H1 (cell line): ENCODE data around the gene TXNDC8. TPM values are rescaled to one million over a fixed set of nuclear protein-coding genes. Genes with fewer than 3 reads are reported as not detected.

ENCODE experiments used
- CTCF ChIA-PET: fragments of 300-600 bp; sonication (Branson Sonifier 250); formaldehyde crosslinking; loops from one replicate; lab custom pipeline; 2021; ENCODE audit not compliant: partially characterized antibody; lab: Charles Lee
- POLR2A ChIA-PET: fragments of 300-600 bp; sonication (Branson Sonifier 250); formaldehyde crosslinking; loops from one replicate; lab custom pipeline; 2021; ENCODE audit warnings: inconsistent platforms; ENCODE audit not compliant: partially characterized antibody; lab: Charles Lee
- DNase-seq, 2 experiments: peaks; one replicate each; pipeline versions ENCODE4 v3.0.0 to v3.0.0-alpha.2; 2010 to 2022; ENCODE audit warnings: low spot score in 2 of 2, low read depth in 1 of 2, mixed read lengths in 1 of 2
- FAIRE-seq: peaks from 2 replicates; lab custom pipeline; 2011; peaks lifted over from hg19 to GRCh38; lab: Jason Lieb, UNC
- H2AFZ ChIP-seq: 2 replicates; pipeline ENCODE4 v1.8.1; 2012; ENCODE audit warnings: low read length, inconsistent platforms
- H2AK5ac ChIP-seq: 2 replicates; pipeline ENCODE4 v1.6.1; 2013; ENCODE audit warnings: low read depth, low read length
- H2BK120ac ChIP-seq: replicated peaks from 2 replicates; pipeline ENCODE3; 2013; ENCODE audit warnings: low read depth, low read length, inconsistent platforms
- H2BK12ac ChIP-seq: 2 replicates; pipeline ENCODE4 v1.6.1; 2013; ENCODE audit warnings: low read depth, low read length
- H2BK15ac ChIP-seq: 2 replicates; pipeline ENCODE4 v1.6.1; 2013; ENCODE audit warnings: low read length
- H2BK20ac ChIP-seq: 2 replicates; pipeline ENCODE4 v1.6.1; 2013; ENCODE audit warnings: low read length
- H2BK5ac ChIP-seq: 2 replicates; pipeline ENCODE4 v1.6.1; 2013; ENCODE audit warnings: low read depth, low read length
- H3K14ac ChIP-seq: 2 replicates; pipeline ENCODE4 v1.6.1; 2013; ENCODE audit warnings: inconsistent platforms; ENCODE audit not compliant: insufficient read length
- H3K18ac ChIP-seq: 2 replicates; pipeline ENCODE4 v1.6.1; 2013; ENCODE audit warnings: low read length; ENCODE audit errors: extremely low read depth
- H3K23ac ChIP-seq: 2 replicates; pipeline ENCODE4 v1.6.1; 2013; ENCODE audit warnings: inconsistent platforms; ENCODE audit not compliant: insufficient read length
- H3K23me2 ChIP-seq: 2 replicates; pipeline ENCODE4 v1.6.1; 2013; ENCODE audit warnings: low read depth, low read length
- H3K27ac ChIP-seq: 2 replicates; pipeline ENCODE4 v1.6.1; 2011; ENCODE audit warnings: low read depth, low read length, inconsistent platforms
- H3K27me3 ChIP-seq, 4 experiments: replicated peaks in 1 of 4; 1 replicate in 1 of 4; 2 replicates in 3 of 4; pipeline versions ENCODE4 v1.6.1 to v1.8.1; 2011 to 2013; ENCODE audit warnings: low read length in 3 of 4, mild to moderate bottlenecking in 3 of 4, inconsistent platforms in 2 of 4, mixed read lengths in 2 of 4, moderate library complexity in 1 of 4; ENCODE audit not compliant: control insufficient read depth in 3 of 4, insufficient read depth in 3 of 4; ENCODE audit errors: extremely low read depth in 1 of 4
- H3K36me3 ChIP-seq, 4 experiments: 2 replicates each; pipeline versions ENCODE4 v1.6.1 to v1.8.1; 2011 to 2013; ENCODE audit warnings: mild to moderate bottlenecking in 4 of 4, low read length in 3 of 4, moderate library complexity in 2 of 4, control low read depth in 1 of 4, inconsistent platforms in 1 of 4; ENCODE audit not compliant: insufficient read depth in 4 of 4, control insufficient read depth in 2 of 4
- H3K4ac ChIP-seq: replicated peaks from 2 replicates; pipeline ENCODE3; 2013; ENCODE audit warnings: low read length, low read depth, mixed read lengths, inconsistent platforms; ENCODE audit not compliant: insufficient read length
- H3K4me1 ChIP-seq, 4 experiments: replicated peaks in 1 of 4; 1 replicate in 1 of 4; 2 replicates in 3 of 4; pipeline versions ENCODE4 v1.6.1 to v1.8.1; 2011 to 2013; ENCODE audit warnings: low read length in 3 of 4, inconsistent platforms in 2 of 4, mixed read lengths in 1 of 4; ENCODE audit not compliant: insufficient read depth in 4 of 4, control insufficient read depth in 3 of 4
- H3K4me2 ChIP-seq, 2 experiments: 2 replicates each; pipeline versions ENCODE4 v1.6.1 to v1.8.1; 2011 to 2013; ENCODE audit warnings: low read depth in 2 of 2, low read length in 2 of 2, control low read depth in 1 of 2, inconsistent platforms in 1 of 2, mild to moderate bottlenecking in 1 of 2; ENCODE audit not compliant: insufficient read depth in 1 of 2
- H3K4me3 ChIP-seq, 4 experiments: fragments of 200-600, 300-600 bp in 1 of 4; sonication (generic), shearing (Covaris generic), sonication (Bioruptor Twin) in 1 of 4; 2 replicates each; pipeline versions ENCODE4 v1.5.1 to v1.8.1; 2011 to 2016; ENCODE audit warnings: low read length in 4 of 4, low read depth in 3 of 4, control low read depth in 2 of 4, inconsistent platforms in 2 of 4, mild to moderate bottlenecking in 2 of 4, mixed read lengths in 1 of 4, moderate library complexity in 1 of 4; ENCODE audit not compliant: insufficient read depth in 2 of 4; ENCODE audit errors: extremely low read depth in 1 of 4
- H3K56ac ChIP-seq: replicated peaks from 2 replicates; pipeline ENCODE3; 2013; ENCODE audit warnings: low read depth, mild to moderate bottlenecking, mixed read lengths, low read length, inconsistent platforms; ENCODE audit not compliant: insufficient read length
- H3K79me1 ChIP-seq: 2 replicates; pipeline ENCODE4 v1.6.1; 2013; ENCODE audit warnings: low read depth, low read length, control low read depth
- H3K79me2 ChIP-seq, 2 experiments: 2 replicates each; pipeline versions ENCODE4 v1.6.1 to v1.8.1; 2012 to 2013; ENCODE audit warnings: low read length in 2 of 2, mild to moderate bottlenecking in 2 of 2, inconsistent platforms in 1 of 2; ENCODE audit not compliant: insufficient read depth in 2 of 2, control insufficient read depth in 1 of 2
- H3K9ac ChIP-seq, 4 experiments: replicated peaks in 1 of 4; 1 replicate in 1 of 4; 2 replicates in 3 of 4; pipeline versions ENCODE4 v1.6.1 to v1.8.1; 2011 to 2013; ENCODE audit warnings: low read depth in 3 of 4, low read length in 3 of 4, control low read depth in 2 of 4, mild to moderate bottlenecking in 2 of 4, moderate library complexity in 2 of 4, inconsistent platforms in 1 of 4; ENCODE audit errors: extremely low read depth in 1 of 4
- H3K9me3 ChIP-seq, 2 experiments: 2 replicates each; pipeline versions ENCODE4 v1.6.1 to v1.8.1; 2012 to 2013; ENCODE audit warnings: mild to moderate bottlenecking in 2 of 2, moderate library complexity in 2 of 2, control low read depth in 1 of 2, inconsistent platforms in 1 of 2, low read depth in 1 of 2, low read length in 1 of 2, mixed read lengths in 1 of 2; ENCODE audit not compliant: insufficient read depth in 2 of 2
- H4K20me1 ChIP-seq, 2 experiments: replicated peaks in 1 of 2; 2 replicates each; pipeline versions ENCODE3 to v1.8.1; 2011 to 2013; ENCODE audit warnings: inconsistent platforms in 2 of 2, low read length in 2 of 2, mild to moderate bottlenecking in 1 of 2; ENCODE audit not compliant: insufficient read depth in 2 of 2, control insufficient read depth in 1 of 2
- H4K5ac ChIP-seq: 2 replicates; pipeline ENCODE4 v1.6.1; 2013; ENCODE audit warnings: low read length, low read depth, mixed read lengths, inconsistent platforms; ENCODE audit not compliant: insufficient read length
- H4K8ac ChIP-seq: 2 replicates; pipeline ENCODE4 v1.8.0; 2013; ENCODE audit warnings: mild to moderate bottlenecking, moderate library complexity, low read length, inconsistent platforms; ENCODE audit not compliant: insufficient read depth; ENCODE audit errors: extremely low read depth
- H4K91ac ChIP-seq: replicated peaks from 2 replicates; pipeline ENCODE3; 2013; ENCODE audit warnings: low read length, mixed read lengths, inconsistent platforms; ENCODE audit not compliant: insufficient read length
- CBX5 ChIP-seq: fragments of 300-800, 300-1000 bp; sonication (generic); IDR thresholded peaks from 2 replicates; pipeline ENCODE4 v1.7.1; 2016; ENCODE audit warnings: antibody characterized with exemption, low read length, low read depth
- EZH2 ChIP-seq: fragments of 200-600 bp; sonication (generic); IDR thresholded peaks from 2 replicates; pipeline ENCODE4 v1.7.1; 2012; ENCODE audit warnings: low read depth, mild to moderate bottlenecking, moderate library complexity, low read length, inconsistent platforms; ENCODE audit not compliant: severe bottlenecking
- GTF2F1 ChIP-seq: IDR thresholded peaks from 2 replicates; pipeline ENCODE4 v1.6.1; 2012; ENCODE audit warnings: low read depth, low read length, improper control_type of control experiment, borderline replicate concordance
- MAFK ChIP-seq: IDR thresholded peaks from 2 replicates; pipeline ENCODE4 v1.6.1; 2012; ENCODE audit warnings: low read depth, mild to moderate bottlenecking, improper control_type of control experiment, low read length
- NANOG ChIP-seq: IDR thresholded peaks from 2 replicates; pipeline ENCODE4 v1.6.1; 2011; ENCODE audit warnings: low read length, low read depth, mild to moderate bottlenecking, inconsistent platforms; ENCODE audit not compliant: insufficient read depth, poor library complexity, severe bottlenecking
- PHF8 ChIP-seq: fragments of 200-600 bp; sonication (generic); conservative IDR thresholded peaks from 2 replicates; pipeline ENCODE4 v1.7.1; 2012; ENCODE audit warnings: low read depth, mild to moderate bottlenecking, inconsistent platforms, low read length, moderate library complexity
- POLR2A ChIP-seq, 2 experiments: IDR thresholded peaks; 1 replicate in 1 of 2; 2 replicates in 1 of 2; pipeline ENCODE4 v1.6.1; 2011; ENCODE audit warnings: low read depth in 2 of 2, low read length in 2 of 2, mild to moderate bottlenecking in 2 of 2; ENCODE audit errors: control extremely low read depth in 1 of 2
- RAD21 ChIP-seq, 2 experiments: IDR thresholded peaks in 1 of 2; conservative IDR thresholded peaks in 1 of 2; 2 replicates each; pipeline ENCODE4 v1.6.1; 2011; ENCODE audit warnings: low read depth in 2 of 2, low read length in 2 of 2, improper control_type of control experiment in 1 of 2, inconsistent platforms in 1 of 2, mild to moderate bottlenecking in 1 of 2, moderate library complexity in 1 of 2
- SIX5 ChIP-seq: IDR thresholded peaks from 2 replicates; pipeline ENCODE4 v1.6.1; 2011; ENCODE audit warnings: mild to moderate bottlenecking, low read depth, low read length
- SP1 ChIP-seq: IDR thresholded peaks from 2 replicates; pipeline ENCODE4 v1.6.1; 2011; ENCODE audit warnings: low read depth, low read length
- TAF1 ChIP-seq: IDR thresholded peaks from 2 replicates; pipeline ENCODE4 v1.6.1; 2011; ENCODE audit warnings: mild to moderate bottlenecking, low read depth, low read length
- TBP ChIP-seq: IDR thresholded peaks from 2 replicates; pipeline ENCODE4 v1.6.1; 2011; ENCODE audit warnings: low read depth, low read length, improper control_type of control experiment
- TCF12 ChIP-seq: IDR thresholded peaks from 2 replicates; pipeline ENCODE4 v1.6.1; 2011; ENCODE audit warnings: low read depth, mild to moderate bottlenecking, low read length
- ZNF274 ChIP-seq: IDR thresholded peaks from 2 replicates; pipeline ENCODE4 v1.7.0; 2012; ENCODE audit warnings: low read length, borderline replicate concordance; ENCODE audit errors: extremely low read depth
- WGBS, 2 experiments: shearing (Covaris generic) in 1 of 2; methylation state at CpG; one replicate each; pipeline versions ENCODE4 v1.1.6 to v1.1.7; 2013 to 2015; ENCODE audit warnings: low lambda C conversion rate in 2 of 2, mixed read lengths in 2 of 2, inconsistent platforms in 1 of 2, low coverage in 1 of 2, missing lambda C conversion rate in 1 of 2; ENCODE audit not compliant: insufficient replicate concordance in 2 of 2, insufficient coverage in 1 of 2, insufficient read length in 1 of 2; ENCODE audit errors: extremely low coverage in 1 of 2, missing lambda C conversion rate in 1 of 2; 5-methylcytosine and 5-hydroxymethylcytosine counted together
- polyA plus RNA-seq, 7 experiments: library from polyadenylated mRNA; depleted of rRNA in 3 of 7; stranded (reverse) in 5 of 7; unstranded in 2 of 7; fragments of >200 nt in 5 of 7; fragments of 200-250 nt in 2 of 7; gene quantifications; 1 replicate in 5 of 7; 2 replicates in 1 of 7; 4 replicates in 1 of 7; pipeline versions ENCODE4 v1.2.1 to v1.2.3, GENCODE V29; 2011 to 2013; ENCODE audit warnings: missing spikeins in 2 of 7, mixed read lengths in 2 of 7
- total RNA-seq: library from RNA; stranded (reverse); fragmentation: NEBNext Ultra II Directional; extraction: Animal tissue kit (Norgen Biotek cat#: 25700); gene quantifications from 2 replicates; pipeline ENCODE4 v1.2.1, GENCODE V29; 2021

Gene TXNDC8
- total and polyA plus RNA-seq, 2 of the 8 experiments (the other 6 are each of a cell fraction or from before 2014, with no cell fraction given) = not detected

GRCh38 chr9:110343551-110343950, 5.9 kb upstream of the TXNDC8 start:
- no peak overlapping the region for H4K8ac ChIP-seq
- no peak overlapping the region for H3K4me3 ChIP-seq
- H3K9ac ChIP-seq = no peak overlapping the region
- no peaks in the 10 kb centered on the region for H3K79me1 ChIP-seq
- no peaks in the 10 kb centered on the region for H3K36me3 ChIP-seq
- H2BK5ac ChIP-seq = no peak overlapping the region
- H3K27me3 ChIP-seq = no peaks in the 10 kb centered on the region
- WGBS, 2 experiments = 86% methylated on average over 5 of the region's 5 CpGs; no CpG with 5 or more reads in 1 of the 2 experiments
- H3K4me2 ChIP-seq = no peak overlapping the region
- no peaks in the 10 kb centered on the region for H3K4me1 ChIP-seq
- no peak overlapping the region for H2BK20ac ChIP-seq
- no peak overlapping the region for H3K4ac ChIP-seq
- H4K5ac ChIP-seq = no peak overlapping the region
- no peak overlapping the region for H2BK120ac ChIP-seq
- DNase-seq = no peak
- H4K91ac ChIP-seq = no peak overlapping the region
- H2AFZ ChIP-seq = no peak overlapping the region
- no peak overlapping the region for H3K14ac ChIP-seq
- no peaks in the 10 kb centered on the region for H3K23me2 ChIP-seq
- POLR2A ChIA-PET = no interaction called here
- H3K9me3 ChIP-seq = no peaks in the 10 kb centered on the region
- no peak overlapping the region for H3K23ac ChIP-seq
- no peak overlapping the region for H3K56ac ChIP-seq
- CTCF ChIA-PET = interaction anchor here (0.6 kb wide), 1 partner anchor 537 kb away, joined by 3 read pairs; no protein-coding TSS in a partner anchor
- no peak overlapping the region for H3K18ac ChIP-seq
- no peak overlapping the region for H2BK15ac ChIP-seq
- no peak overlapping the region for H2BK12ac ChIP-seq
- H2AK5ac ChIP-seq = no peak overlapping the region
- H3K27ac ChIP-seq = no peak overlapping the region
- no peak for FAIRE-seq
- H4K20me1 ChIP-seq = no peaks in the 10 kb centered on the region
- H3K79me2 ChIP-seq = no peaks in the 10 kb centered on the region
- TF ChIP-seq RAD21 (IDR thresholded peaks at IDR 0.05 in 1 of 2, conservative IDR thresholded peaks at IDR 0.05 in 1 of 2; ENCODE audit: low read depth in 2 of 2, low read length in 2 of 2) (no peak), SIX5 (no peak), GTF2F1 (no peak), PHF8 (no peak), CBX5 (no peak), SP1 (no peak), TCF12 (no peak), TAF1 (no peak), TBP (no peak), NANOG (no peak), EZH2 (no peak), MAFK (no peak), POLR2A (IDR thresholded peaks at IDR 0.05; ENCODE audit: control extremely low read depth in 1 of 2, low read depth in 2 of 2, low read length in 2 of 2) (no peak), ZNF274 (no peak)
